ENCODE measurements around the gene COMMD9. TPM values are rescaled to one million over a fixed set of nuclear protein-coding genes. Genes with fewer than 3 reads are reported as not detected.

The COMMD9 gene
- total and polyA plus RNA-seq, 10 of the 15 experiments (the other 5 are each of a cell fraction or from before 2014, with no cell fraction given), result 31.4 to 119 (median 56.2) TPM

- H4K20me1 ChIP-seq (ENCODE audit: control insufficient read depth, insufficient read depth), result no peaks in the 10 kb centered on the region
- H3K27me3 ChIP-seq (replicated peaks in 1 of 2; ENCODE audit: control insufficient read depth in 2 of 2, insufficient read depth in 2 of 2, low read length in 1 of 2), result peaks cover 1 to 6% of the 10 kb centered on the region in 2 experiments; a peak in 2 of 4 replicates
- no peak overlapping the region for H3K4me3 ChIP-seq
- no peak overlapping the region for H3K9ac ChIP-seq (ENCODE audit: control insufficient read depth, insufficient read depth, low read length)
- WGBS (ENCODE audit: insufficient coverage, insufficient replicate concordance, low lambda C conversion rate, missing lambda C conversion rate), result 21% methylated on average over 8 of the region's 8 CpGs
- DNase-seq (ENCODE audit: low read depth, low spot score) (no peak), FAIRE-seq (no peak), ATAC-seq (no peak)
- no peaks in the 10 kb centered on the region for H3K9me3 ChIP-seq (replicated peaks; ENCODE audit: control insufficient read depth, insufficient read depth, low read length)
- in situ Hi-C loops (cut with MboI) (no loop called here), intact Hi-C loops (cut with micrococcal nuclease; ENCODE audit: unreplicated experiment) (loop anchor here (10.0 kb wide), 2 partner anchors 378 to 448 kb away; no protein-coding TSS in a partner anchor)
- POLR2A ChIA-PET, result no interaction called here
- no peaks in the 10 kb centered on the region for H3K36me3 ChIP-seq (ENCODE audit: control insufficient read depth in 2 of 2, insufficient read depth in 2 of 2, low read length in 1 of 2)
- H3K79me2 ChIP-seq (ENCODE audit: control insufficient read depth, insufficient read depth, low read length), result no peaks in the 10 kb centered on the region
- no peak overlapping the region for H3K27ac ChIP-seq (ENCODE audit: control insufficient read depth, insufficient read depth)
- RAD21 ChIA-PET (ENCODE audit: unreplicated experiment), result interaction anchor here (1.6 to 9.1 kb wide), 3 partner anchors 182 to 196 kb away, joined by 4 to 102 read pairs (median 6); no protein-coding TSS in a partner anchor
- no peaks in the 10 kb centered on the region for H3K4me1 ChIP-seq (ENCODE audit: control insufficient read depth, insufficient read depth, low read length)
- H2AFZ ChIP-seq (ENCODE audit: control insufficient read depth, low read depth, low read length), result no peak overlapping the region
- no peak for TF ChIP-seq BRCA1 (IDR thresholded peaks at IDR 0.05; ENCODE audit: low read depth, low read length)
- TF ChIP-seq MTA2 (IDR thresholded peaks at IDR 0.05; ENCODE audit: low read depth), result no peak
- no peak for TF ChIP-seq ZBTB40 (IDR thresholded peaks at IDR 0.05; ENCODE audit: borderline replicate concordance)
- TF ChIP-seq POLR2AphosphoS5 (IDR thresholded peaks at IDR 0.05; ENCODE audit: low read length), result no peak
- TF ChIP-seq TCF12 (IDR thresholded peaks at IDR 0.05; ENCODE audit: low read depth, low read length), result no peak
- no peak for TF ChIP-seq POLR2A (IDR thresholded peaks at IDR 0.05; ENCODE audit: low read depth, low read length)
- TF ChIP-seq TARDBP (IDR thresholded peaks at IDR 0.05; ENCODE audit: borderline replicate concordance), result no peak
- CTCF ChIA-PET, result interaction anchor here (0.6 to 18.4 kb wide), 6 partner anchors 153 to 450 kb away, joined by 3 to 286 read pairs (median 4); no protein-coding TSS in a partner anchor
- no peak overlapping the region for H3K4me2 ChIP-seq (ENCODE audit: control insufficient read depth, insufficient read depth)
- no TSS peak for BruUV-seq (replicated peaks)
- SMC1A ChIA-PET (ENCODE audit: uncharacterized antibody, unreplicated experiment), result interaction anchor here (1.3 to 10.8 kb wide), 3 partner anchors 181 to 450 kb away, joined by 4 to 181 read pairs (median 8); no protein-coding TSS in a partner anchor
Observed at GRCh38 chr11:36296884-36297543, 7.8 kb upstream of the COMMD9 start.
